GM21576 (cell line): ENCODE data around the gene UNKL.
A peak's percentile ranks its signal among the peaks of the same experiment; 100 is the strongest.

Experiments
- ATAC-seq: cut with Tn5 transposase; IDR thresholded peaks from one replicate; pipeline ENCODE4 v1.9.1; 2021; ENCODE audit warnings: mild to moderate bottlenecking, moderate library complexity; ENCODE audit not compliant: unreplicated experiment

The UNKL gene

DNA sequence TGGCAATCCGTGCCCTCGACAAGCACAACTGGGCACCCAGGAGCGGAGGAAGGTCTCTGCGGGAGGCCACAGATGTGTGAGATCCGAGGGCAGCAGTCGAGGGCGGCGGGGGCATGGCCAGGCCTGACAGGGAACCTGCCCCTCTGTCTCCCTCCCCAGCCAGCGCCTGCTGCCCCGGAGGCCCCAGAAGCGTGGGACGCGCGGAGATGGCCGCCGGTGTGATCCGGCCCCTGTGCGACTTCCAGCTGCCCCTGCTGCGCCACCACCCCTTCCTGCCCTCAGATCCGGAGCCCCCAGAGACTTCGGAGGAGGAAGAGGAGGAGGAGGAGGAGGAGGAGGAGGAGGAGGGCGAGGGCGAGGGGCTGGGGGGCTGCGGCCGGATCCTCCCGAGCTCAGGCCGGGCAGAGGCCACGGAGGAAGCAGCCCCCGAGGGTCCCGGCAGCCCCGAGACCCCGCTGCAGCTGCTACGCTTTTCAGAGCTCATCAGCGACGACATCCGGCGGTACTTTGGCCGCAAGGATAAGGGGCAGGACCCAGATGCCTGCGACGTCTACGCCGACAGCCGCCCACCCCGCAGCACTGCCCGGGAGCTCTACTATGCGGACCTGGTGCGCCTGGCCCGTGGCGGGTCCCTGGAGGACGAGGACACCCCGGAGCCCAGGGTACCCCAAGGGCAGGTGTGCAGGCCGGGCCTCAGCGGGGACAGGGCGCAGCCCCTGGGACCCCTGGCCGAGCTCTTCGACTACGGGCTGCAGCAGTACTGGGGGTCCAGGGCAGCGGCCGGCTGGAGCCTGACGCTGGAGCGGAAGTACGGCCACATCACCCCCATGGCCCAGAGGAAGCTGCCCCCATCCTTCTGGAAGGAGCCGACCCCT is 18.1 kb upstream of the UNKL start:
- no peak for ATAC-seq

GRCh38 chr16:1431497-1432270 is 17.2 kb upstream of the UNKL start:
- ATAC-seq, result no peak

DNA sequence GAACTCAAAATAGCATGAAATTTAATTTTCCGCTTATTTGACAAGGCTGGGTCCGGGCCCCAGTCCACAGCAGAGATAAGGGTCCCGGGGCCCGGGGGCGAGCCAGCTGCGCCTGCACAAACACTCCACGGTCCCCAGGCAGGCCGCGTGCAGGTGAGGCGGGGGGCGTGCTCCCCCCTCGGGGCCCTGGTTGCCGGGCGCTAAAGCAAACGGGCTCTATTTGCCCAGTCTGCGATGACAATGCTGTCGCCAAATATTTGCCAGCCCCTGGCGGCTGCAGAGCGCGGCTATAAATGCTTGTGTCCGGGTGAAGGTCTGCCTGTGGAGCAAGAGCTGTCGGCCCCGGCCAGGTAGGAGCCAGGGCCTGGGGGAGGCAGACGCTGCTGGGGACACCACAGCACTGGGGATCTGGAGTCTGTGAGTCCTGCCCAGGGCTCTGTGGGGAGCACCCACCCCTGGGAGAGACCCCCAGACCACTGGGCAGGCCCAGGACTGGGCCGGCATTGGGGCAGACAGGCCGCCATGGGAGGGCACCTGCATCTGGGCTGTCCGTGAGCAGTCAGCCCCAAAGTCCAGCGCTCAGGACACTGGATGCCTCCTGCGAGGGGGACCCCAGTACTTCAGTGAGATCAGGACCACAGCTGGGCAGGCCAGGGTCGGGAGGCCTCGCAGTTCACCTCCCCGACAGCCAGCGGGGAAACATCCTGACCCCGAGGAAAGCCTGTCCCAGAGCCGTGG is 16.4 kb upstream of the UNKL start, which contains the start of gene PERCC1:
Gene PERCC1, plus strand, starts transcription at position 320 of the 738 bp plus-strand sequence. CDS start 1,516 bp downstream, outside the sequence.
- ATAC-seq, result no peak

- ATAC-seq, result no peak
Observed at GRCh38 chr16:1430214-1430758, 15.8 kb upstream of the UNKL start.

DNA sequence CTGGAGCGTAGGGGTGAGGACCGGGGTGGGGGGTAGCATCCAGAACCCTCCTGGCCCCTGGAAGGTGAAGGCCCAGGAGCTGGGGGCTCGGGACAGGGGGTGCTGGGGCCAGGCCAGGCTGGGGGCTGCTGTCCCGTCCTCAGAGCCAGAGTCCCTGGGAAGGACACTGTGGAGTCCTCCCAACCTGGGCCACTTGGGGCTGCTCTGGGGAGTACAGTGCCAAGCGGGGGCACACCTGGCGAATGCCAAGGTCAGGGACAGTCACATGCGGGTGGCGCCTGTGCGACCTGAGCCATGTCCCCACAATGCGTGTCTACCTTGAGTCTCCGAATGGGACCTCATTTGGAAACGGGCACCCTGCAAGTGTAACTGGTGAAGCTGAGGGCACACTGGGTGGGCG is 15.1 kb upstream of the UNKL start:
- ATAC-seq, result no peak

DNA sequence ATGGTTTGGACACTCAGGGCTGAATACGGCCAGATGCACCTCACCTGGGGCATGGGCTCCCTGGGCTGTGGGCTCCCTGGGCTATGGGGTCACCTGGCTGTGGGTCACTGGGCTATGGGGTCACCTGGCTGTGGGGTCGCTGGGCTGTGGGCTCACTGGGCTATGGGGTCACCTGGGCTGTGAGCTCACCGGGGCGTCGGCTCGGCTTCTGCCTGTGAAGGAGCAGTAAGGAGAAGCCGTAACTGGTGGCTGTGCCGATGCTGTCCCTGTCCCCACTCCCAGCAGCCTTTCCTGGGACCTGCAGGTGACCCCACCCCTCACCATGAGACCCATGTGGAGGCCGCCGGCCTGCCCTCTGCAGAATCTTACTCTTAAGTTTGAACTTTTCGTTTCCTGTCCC is 14.5 kb upstream of the UNKL start:
- ATAC-seq, result no peak

DNA sequence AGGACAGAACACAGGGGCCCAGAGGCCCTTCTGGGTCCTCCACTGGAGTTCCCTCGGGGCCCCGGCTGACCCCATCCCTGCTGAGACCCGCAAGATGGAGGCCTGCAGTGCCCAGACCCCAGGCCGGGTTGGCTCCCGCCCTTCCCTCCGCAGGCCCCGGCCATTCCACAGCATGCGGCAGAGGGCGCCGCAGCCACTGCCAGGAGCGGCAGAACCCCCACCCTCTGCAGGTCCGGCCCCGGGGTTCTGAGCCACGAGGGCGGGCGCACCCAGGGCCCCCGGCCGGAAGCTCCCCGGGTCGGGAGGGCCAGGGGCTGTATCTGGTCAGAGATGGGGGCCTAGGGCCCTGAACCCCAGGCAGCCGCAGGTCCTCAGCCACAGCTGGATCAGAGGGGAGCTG is 14.0 kb upstream of the UNKL start:
- no peak for ATAC-seq

DNA sequence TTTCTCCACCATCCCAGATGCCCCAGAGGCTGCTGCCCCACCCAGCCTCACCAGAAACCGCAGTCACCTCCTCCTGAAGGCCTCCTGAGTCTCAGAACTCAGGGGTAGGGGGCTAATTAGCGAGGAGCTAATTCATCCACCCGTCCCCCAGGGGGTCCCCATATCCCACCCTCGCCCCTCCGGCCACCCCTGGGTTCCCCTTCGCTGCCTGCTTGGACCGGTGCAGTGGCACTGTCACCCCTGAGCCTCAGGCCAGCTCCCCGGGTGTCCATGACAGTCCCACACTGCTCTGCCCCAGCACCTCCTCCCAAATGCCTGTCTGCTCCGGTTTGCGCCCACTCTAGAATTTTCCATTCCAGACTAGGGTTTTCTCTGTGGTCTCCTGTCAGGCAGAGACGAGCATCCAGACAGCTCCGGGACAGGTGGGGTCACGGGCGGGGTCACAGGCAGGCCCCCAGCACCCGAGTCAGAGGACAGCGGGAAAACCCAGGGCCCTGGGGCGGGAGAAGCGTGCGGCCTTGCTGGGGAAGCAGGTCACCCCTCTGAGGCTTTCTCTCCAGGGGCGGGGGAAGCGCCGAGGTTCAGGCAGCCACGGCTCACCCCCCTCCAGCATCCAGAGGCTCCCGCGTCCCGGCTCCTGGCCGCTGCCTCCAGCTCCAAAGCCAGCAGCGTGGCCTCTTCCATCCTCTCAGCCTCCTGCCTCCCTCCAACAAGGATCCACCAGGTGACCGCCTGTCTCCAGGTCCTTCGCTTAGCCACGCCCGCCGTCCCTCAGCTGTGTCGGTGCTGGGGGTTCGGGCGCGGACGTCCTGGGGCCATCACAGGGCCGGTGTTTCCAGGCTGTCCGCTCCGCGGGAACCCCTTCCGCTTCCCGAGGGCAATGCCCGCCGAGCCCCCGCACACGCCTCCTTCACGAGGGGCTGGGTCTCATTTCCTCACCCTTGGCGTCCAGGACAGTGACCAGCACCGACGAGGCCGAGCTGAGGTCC is 13.3 kb upstream of the UNKL start:
- no peak for ATAC-seq

DNA sequence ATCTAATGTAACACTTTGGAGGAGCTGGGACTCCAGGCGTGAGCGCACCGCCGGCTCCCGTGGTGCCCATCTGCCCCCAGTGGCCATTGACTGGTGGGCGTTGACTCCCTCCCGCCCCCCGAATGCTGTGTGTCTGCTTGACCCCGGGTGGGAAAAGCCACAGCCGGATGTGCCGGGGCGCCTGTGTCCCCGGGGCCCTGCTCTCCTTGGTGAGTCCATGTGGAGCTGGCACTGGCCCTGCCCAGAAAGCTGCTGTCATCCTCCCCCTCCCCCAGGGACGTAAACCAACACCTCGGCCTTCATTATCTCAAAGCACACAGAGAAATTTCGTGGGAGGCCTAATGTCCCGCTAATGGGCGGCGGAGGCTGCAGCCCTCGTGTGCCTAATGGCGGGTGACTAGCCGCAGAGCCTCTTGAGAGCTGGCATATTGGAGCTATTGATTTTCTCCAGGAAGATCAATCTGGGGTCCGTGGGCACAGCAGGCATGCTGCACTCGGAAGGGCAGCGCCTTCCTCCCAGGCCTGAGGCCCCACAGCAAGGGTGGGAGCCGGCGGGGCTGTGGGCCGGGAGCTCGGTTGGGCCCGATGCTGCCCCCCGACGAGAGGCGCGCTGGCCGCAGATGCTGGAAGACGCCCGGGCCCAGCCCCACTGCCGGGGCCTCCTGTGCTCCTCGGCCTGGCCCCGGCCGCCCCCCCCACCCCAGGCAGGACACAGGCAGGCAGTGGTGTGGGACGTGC is 12.4 kb upstream of the UNKL start:
- no peak for ATAC-seq

DNA sequence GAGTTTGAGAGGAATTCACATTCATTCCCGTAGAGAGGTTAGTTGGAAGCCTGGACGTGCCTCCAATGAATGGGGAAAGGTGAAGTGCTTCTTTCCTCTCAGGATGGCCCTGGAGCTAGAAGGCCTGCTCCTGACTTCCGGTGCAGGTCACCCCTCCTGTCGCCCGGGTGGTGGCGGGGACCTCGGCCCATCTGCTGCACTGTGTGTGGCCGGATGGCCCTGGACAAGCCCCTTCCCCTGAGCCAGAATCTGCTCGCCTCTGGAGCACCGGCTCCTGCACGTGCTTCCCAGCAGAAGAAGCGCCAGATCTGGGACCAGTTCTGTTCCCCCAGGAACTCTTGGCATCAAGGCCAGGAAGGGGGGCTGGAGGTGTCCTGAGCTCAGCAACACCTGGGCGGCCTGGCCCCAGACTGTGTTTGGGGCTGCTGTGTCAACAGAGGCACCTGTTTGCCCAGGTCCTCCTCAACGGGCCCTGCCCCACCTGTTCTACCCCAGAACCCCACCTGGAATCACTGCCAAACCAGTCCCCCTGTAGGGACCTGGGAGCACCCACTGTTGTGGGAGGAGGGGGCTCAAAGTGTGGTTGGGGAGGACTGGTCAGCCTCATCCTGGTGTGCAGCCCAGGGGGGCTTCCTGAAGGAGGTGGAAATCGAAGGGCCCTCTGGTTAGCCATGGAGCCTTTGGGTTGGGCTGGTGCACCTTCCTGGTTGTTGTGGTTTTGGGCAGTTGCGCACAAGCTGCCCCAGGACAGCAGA is 11.3 kb upstream of the UNKL start:
- ATAC-seq, result no peak

DNA sequence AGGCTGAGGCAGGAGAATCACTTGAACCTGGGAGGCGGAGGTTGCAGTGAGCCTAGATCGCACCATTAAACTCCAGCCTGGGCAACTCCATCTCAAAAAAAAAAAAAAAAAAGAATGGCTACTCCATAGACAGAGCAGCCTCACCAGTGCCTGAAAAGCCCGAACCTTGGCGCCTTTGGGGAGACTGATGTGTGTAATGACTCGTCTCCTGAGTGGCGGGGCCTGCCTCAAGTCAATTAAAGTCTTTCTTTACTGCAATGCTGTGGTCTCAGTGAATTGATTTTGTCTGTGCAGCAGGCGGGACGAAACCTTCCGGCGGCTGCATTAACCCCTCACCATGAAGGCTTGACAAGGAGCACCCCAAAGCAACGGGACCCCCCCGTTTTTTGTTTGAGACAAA is 9.5 kb upstream of the UNKL start:
- ATAC-seq, result no peak

DNA sequence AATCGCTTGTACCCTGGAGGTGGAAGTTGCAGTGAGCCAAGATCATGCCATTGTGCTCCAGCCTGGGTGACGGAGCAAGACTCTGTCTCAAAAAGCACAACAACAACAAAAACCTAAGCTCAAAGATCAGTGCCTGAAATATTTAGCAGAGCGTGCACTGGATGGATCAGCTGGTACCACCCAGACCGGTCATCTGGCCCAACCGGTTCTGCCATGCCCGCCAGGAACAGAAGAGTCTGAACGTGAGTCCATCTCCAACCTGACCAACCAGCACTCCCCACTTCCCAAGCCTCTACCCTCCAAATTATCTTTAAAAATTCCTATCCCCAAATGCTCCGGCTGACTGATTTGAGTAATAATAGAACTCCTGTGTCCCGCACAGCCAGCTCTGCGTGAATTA is 7.6 kb upstream of the UNKL start:
- ATAC-seq, result no peak

GRCh38 chr16:1420111-1420539 is 5.6 kb upstream of the UNKL start:
- ATAC-seq, result peak; percentile 6

- ATAC-seq, result no peak
Observed at GRCh38 chr16:1416521-1416941, 2.0 kb upstream of the UNKL start.

- ATAC-seq, result peak; percentile 36
Observed at GRCh38 chr16:1413684-1414531, 596 bp downstream of the UNKL start.

GRCh38 chr16:1412847-1413246 is 1.7 kb downstream of the UNKL start:
- no peak for ATAC-seq

- no peak for ATAC-seq
Observed at GRCh38 chr16:1408171-1408837, 6.2 kb downstream of the UNKL start.
